Measurements from ENCODE around the gene BSN. TPM values are rescaled to one million over a fixed set of nuclear protein-coding genes. Genes with fewer than 3 reads are reported as not detected.
"Not testable (repeated sequence)": the region's sequence is repeated elsewhere in the genome, so short reads cannot be mapped to it uniquely, and the experiment has no call there.

BSN gene
- total RNA-seq, 1 experiment from 2014 or later = 0.23 TPM

- H3K9me3 ChIP-seq, H3K36me3 ChIP-seq, DNase-seq, H3K27me3 ChIP-seq, H3K4me3 ChIP-seq: not testable (repeated sequence)
Observed at GRCh38 chr3:49686769-49687423, 132.6 kb downstream of the BSN start.

- H3K27me3 ChIP-seq, H3K36me3 ChIP-seq, H3K9me3 ChIP-seq, H3K4me3 ChIP-seq, DNase-seq: not testable (repeated sequence)
Observed at GRCh38 chr3:49687424-49687795, 133.1 kb downstream of the BSN start.

GRCh38 chr3:49688338-49689045 lies 134.2 kb downstream of the BSN start:
- not testable (repeated sequence) for H3K27me3 ChIP-seq, DNase-seq, H3K9me3 ChIP-seq, H3K36me3 ChIP-seq
- H3K4me3 ChIP-seq = peak overlapping the region; percentile 86

- Histone ChIP-seq H3K36me3 (no peaks in the 10 kb centered on the region), H3K27me3 (no peaks in the 10 kb centered on the region), H3K4me3 (peak within 1 kb of the TSS; percentile 86), H3K9me3 (no peaks in the 10 kb centered on the region)
- peak; percentile 85 for DNase-seq
Observed at GRCh38 chr3:49689046-49689907, 135.0 kb downstream of the BSN start, which contains the start of the genes MST1 and RNF123. MST1 (minus strand) TSS chr3:49689474; CDS start chr3:49688691, 783 bp downstream. RNF123 (plus strand) TSS chr3:49689557; CDS start chr3:49691166, 1,609 bp downstream.

GRCh38 chr3:49689908-49690624 lies 135.8 kb downstream of the BSN start:
- not testable (repeated sequence) for H3K27me3 ChIP-seq, H3K9me3 ChIP-seq, DNase-seq, H3K36me3 ChIP-seq
- H3K4me3 ChIP-seq = peak overlapping the region; percentile 86

GRCh38 chr3:49690856-49691255 lies 136.6 kb downstream of the BSN start:
- H3K27me3 ChIP-seq, H3K4me3 ChIP-seq, H3K36me3 ChIP-seq, H3K9me3 ChIP-seq, DNase-seq: not testable (repeated sequence)

GRCh38 chr3:49691481-49691880 lies 137.2 kb downstream of the BSN start:
- H3K9me3 ChIP-seq, H3K27me3 ChIP-seq, DNase-seq, H3K4me3 ChIP-seq, H3K36me3 ChIP-seq: not testable (repeated sequence)

GRCh38 chr3:49694409-49695070 lies 140.3 kb downstream of the BSN start:
- DNase-seq, H3K9me3 ChIP-seq, H3K27me3 ChIP-seq: not testable (repeated sequence)

GRCh38 chr3:49695350-49696015 lies 141.2 kb downstream of the BSN start:
- DNase-seq, H3K9me3 ChIP-seq, H3K4me3 ChIP-seq, H3K36me3 ChIP-seq, H3K27me3 ChIP-seq: not testable (repeated sequence)

More at GRCh38 chr3:49694409-49695070, 140.3 kb downstream of the BSN start:
- H3K36me3 ChIP-seq, H3K4me3 ChIP-seq: not testable (repeated sequence)

GRCh38 chr3:49699281-49699979 lies 145.2 kb downstream of the BSN start:
- Histone ChIP-seq H3K9me3 (no peaks in the 10 kb centered on the region), H3K36me3 (no peaks in the 10 kb centered on the region), H3K4me3 (no peak overlapping the region), H3K27me3 (no peaks in the 10 kb centered on the region)
- DNase-seq = no peak

- no peak for DNase-seq
- H3K27me3 ChIP-seq = no peaks in the 10 kb centered on the region
- H3K4me3 ChIP-seq = no peak overlapping the region
- no peaks in the 10 kb centered on the region for H3K36me3 ChIP-seq
- no peaks in the 10 kb centered on the region for H3K9me3 ChIP-seq
Observed at GRCh38 chr3:49700014-49700413, 145.7 kb downstream of the BSN start.

- Histone ChIP-seq H3K27me3 (no peaks in the 10 kb centered on the region), H3K9me3 (no peaks in the 10 kb centered on the region), H3K4me3 (no peak overlapping the region), H3K36me3 (no peaks in the 10 kb centered on the region)
- no peak for DNase-seq
Observed at GRCh38 chr3:49700453-49701128, 146.3 kb downstream of the BSN start.

GRCh38 chr3:49701388-49702077 lies 147.3 kb downstream of the BSN start:
- DNase-seq = no peak
- H3K36me3 ChIP-seq = no peaks in the 10 kb centered on the region
- H3K9me3 ChIP-seq = no peaks in the 10 kb centered on the region
- H3K4me3 ChIP-seq = no peak overlapping the region
- no peaks in the 10 kb centered on the region for H3K27me3 ChIP-seq

GRCh38 chr3:49702672-49703071 lies 148.4 kb downstream of the BSN start:
- H3K9me3 ChIP-seq = no peaks in the 10 kb centered on the region
- DNase-seq = no peak
- H3K4me3 ChIP-seq = no peak overlapping the region
- no peaks in the 10 kb centered on the region for H3K27me3 ChIP-seq
- H3K36me3 ChIP-seq = no peaks in the 10 kb centered on the region
